ENCODE results near the gene LTBP4.

The LTBP4 gene

GRCh38 chr19:40626918-40627317, 25.7 kb downstream of the LTBP4 start:
- no peak for DNase-seq (ENCODE audit: low read depth)
- H3K4me3 ChIP-seq (ENCODE audit: low read depth, low read length): no peak overlapping the region
- in situ Hi-C loops (cut with HindIII; ENCODE audit: low sequenced_read_pairs): no loop called here
- no peak for TF ChIP-seq CTCF (IDR thresholded peaks at IDR 0.05; ENCODE audit: low read depth, low read length, missing control alignments)

GRCh38 chr19:40627486-40628279, 26.5 kb downstream of the LTBP4 start:
- DNase-seq (ENCODE audit: low read depth): no peak
- H3K4me3 ChIP-seq (ENCODE audit: low read depth, low read length): no peak overlapping the region
- in situ Hi-C loops (cut with HindIII; ENCODE audit: low sequenced_read_pairs): no loop called here
- TF ChIP-seq CTCF (IDR thresholded peaks at IDR 0.05; ENCODE audit: low read depth, low read length, missing control alignments): no peak

- TF ChIP-seq CTCF (IDR thresholded peaks at IDR 0.05; ENCODE audit: low read depth, low read length, missing control alignments): no peak
- in situ Hi-C loops (cut with HindIII; ENCODE audit: low sequenced_read_pairs): no loop called here
- no peak for DNase-seq (ENCODE audit: low read depth)
- H3K4me3 ChIP-seq (ENCODE audit: low read depth, low read length): no peak overlapping the region
Observed at GRCh38 chr19:40629346-40629745, 28.2 kb downstream of the LTBP4 start.

- in situ Hi-C loops (cut with HindIII; ENCODE audit: low sequenced_read_pairs): no loop called here
- no peak for TF ChIP-seq CTCF (IDR thresholded peaks at IDR 0.05; ENCODE audit: low read depth, low read length, missing control alignments)
- H3K4me3 ChIP-seq (ENCODE audit: low read depth, low read length): no peak overlapping the region
- DNase-seq (ENCODE audit: low read depth): no peak
Observed at GRCh38 chr19:40630571-40631160, 29.5 kb downstream of the LTBP4 start.

- no peak for DNase-seq (ENCODE audit: low read depth)
- no peak for TF ChIP-seq CTCF (IDR thresholded peaks at IDR 0.05; ENCODE audit: low read depth, low read length, missing control alignments)
- H3K4me3 ChIP-seq (ENCODE audit: low read depth, low read length): no peak overlapping the region
- in situ Hi-C loops (cut with HindIII; ENCODE audit: low sequenced_read_pairs): no loop called here
Observed at GRCh38 chr19:40632311-40633036, 31.3 kb downstream of the LTBP4 start.

GRCh38 chr19:40633207-40633606, 32.0 kb downstream of the LTBP4 start:
- in situ Hi-C loops (cut with HindIII; ENCODE audit: low sequenced_read_pairs): no loop called here
- DNase-seq (ENCODE audit: low read depth): peak; percentile 24
- no peak overlapping the region for H3K4me3 ChIP-seq (ENCODE audit: low read depth, low read length)
- TF ChIP-seq CTCF (IDR thresholded peaks at IDR 0.05; ENCODE audit: low read depth, low read length, missing control alignments): no peak
